ENCODE data around the gene PEX11G.

DNA sequence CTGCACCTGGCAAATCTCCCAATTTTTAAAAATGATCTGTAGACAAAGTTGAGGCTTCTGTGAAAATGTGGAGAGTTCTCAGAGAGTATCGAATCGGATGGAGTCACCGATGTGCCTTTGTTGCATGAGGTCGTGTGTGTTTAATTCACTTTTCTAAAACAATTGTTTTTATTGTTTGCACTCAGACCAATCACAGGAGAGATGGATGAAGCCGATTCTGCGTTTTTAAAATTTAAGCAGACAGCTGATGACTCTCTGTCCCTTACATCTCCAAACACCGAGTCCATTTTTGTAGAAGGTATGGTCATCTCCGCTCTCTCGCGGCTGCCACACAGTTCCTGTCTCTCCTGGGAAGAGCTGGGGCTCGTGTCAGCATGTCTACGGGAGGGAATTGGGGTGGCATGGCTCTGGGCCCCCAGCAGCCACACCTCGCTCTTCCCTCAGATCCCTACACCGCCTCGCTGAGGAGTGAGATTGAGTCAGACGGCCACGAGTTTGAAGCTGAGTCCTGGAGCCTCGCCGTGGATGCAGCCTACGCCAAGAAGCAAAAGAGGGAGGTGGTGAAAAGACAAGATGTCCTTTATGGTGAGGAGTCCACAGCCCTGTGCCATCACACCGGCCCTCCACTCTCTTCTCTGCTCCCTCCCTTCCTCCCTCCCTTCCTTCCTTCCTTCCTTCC lies 47.2 kb downstream of the PEX11G start:
- TF ChIP-seq, protein P1, sequence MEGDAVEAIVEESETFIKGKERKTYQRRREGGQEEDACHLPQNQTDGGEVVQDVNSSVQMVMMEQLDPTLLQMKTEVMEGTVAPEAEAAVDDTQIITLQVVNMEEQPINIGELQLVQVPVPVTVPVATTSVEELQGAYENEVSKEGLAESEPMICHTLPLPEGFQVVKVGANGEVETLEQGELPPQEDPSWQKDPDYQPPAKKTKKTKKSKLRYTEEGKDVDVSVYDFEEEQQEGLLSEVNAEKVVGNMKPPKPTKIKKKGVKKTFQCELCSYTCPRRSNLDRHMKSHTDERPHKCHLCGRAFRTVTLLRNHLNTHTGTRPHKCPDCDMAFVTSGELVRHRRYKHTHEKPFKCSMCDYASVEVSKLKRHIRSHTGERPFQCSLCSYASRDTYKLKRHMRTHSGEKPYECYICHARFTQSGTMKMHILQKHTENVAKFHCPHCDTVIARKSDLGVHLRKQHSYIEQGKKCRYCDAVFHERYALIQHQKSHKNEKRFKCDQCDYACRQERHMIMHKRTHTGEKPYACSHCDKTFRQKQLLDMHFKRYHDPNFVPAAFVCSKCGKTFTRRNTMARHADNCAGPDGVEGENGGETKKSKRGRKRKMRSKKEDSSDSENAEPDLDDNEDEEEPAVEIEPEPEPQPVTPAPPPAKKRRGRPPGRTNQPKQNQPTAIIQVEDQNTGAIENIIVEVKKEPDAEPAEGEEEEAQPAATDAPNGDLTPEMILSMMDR (conservative IDR thresholded peaks at IDR 0.05 in 1 of 2, IDR thresholded peaks at IDR 0.05 in 1 of 2; ENCODE audit: extremely low read depth in 1 of 2, insufficient read depth in 1 of 2, low read depth in 1 of 2, low read length in 2 of 2), result no peak
- no peak for TF ChIP-seq EZH2 (IDR thresholded peaks at IDR 0.05; ENCODE audit: borderline replicate concordance, low read length)

All from mammary epithelial cell (primary cell).